Measurements from ENCODE around the gene SLC37A3.
"Not testable (repeated sequence)": the region's sequence is repeated elsewhere in the genome, so short reads cannot be mapped to it uniquely, and the experiment has no call there.

The SLC37A3 gene

GRCh38 chr7:140397784-140398750 lies at the start of gene SLC37A3:
SLC37A3 (minus strand) TSS chr7:140398530; CDS start chr7:140382526, 16,004 bp downstream.
- DNase-seq (ENCODE audit: low read depth), result peak; percentile 82

- DNase-seq (ENCODE audit: low read depth), result no peak
Measured at GRCh38 chr7:140447841-140448240, 49.5 kb upstream of the SLC37A3 start.

GRCh38 chr7:140446467-140446866 lies 48.1 kb upstream of the SLC37A3 start:
- no peak for DNase-seq (ENCODE audit: low read depth)

- DNase-seq (ENCODE audit: low read depth), result no peak
Measured at GRCh38 chr7:140441519-140441918, 43.2 kb upstream of the SLC37A3 start.

- no peak for DNase-seq (ENCODE audit: low read depth)
Measured at GRCh38 chr7:140440593-140440992, 42.3 kb upstream of the SLC37A3 start.

GRCh38 chr7:140439359-140439758 lies 41.0 kb upstream of the SLC37A3 start:
- DNase-seq (ENCODE audit: low read depth), result no peak

- no peak for DNase-seq (ENCODE audit: low read depth)
Measured at GRCh38 chr7:140435252-140435895, 37.0 kb upstream of the SLC37A3 start.

GRCh38 chr7:140433396-140433795 lies 35.1 kb upstream of the SLC37A3 start:
- DNase-seq (ENCODE audit: low read depth), result no peak

- DNase-seq (ENCODE audit: low read depth), result no peak
Measured at GRCh38 chr7:140426130-140426529, 27.8 kb upstream of the SLC37A3 start.

GRCh38 chr7:140425718-140426117 lies 27.4 kb upstream of the SLC37A3 start:
- DNase-seq (ENCODE audit: low read depth), result no peak

GRCh38 chr7:140423501-140423900 lies 25.2 kb upstream of the SLC37A3 start:
- no peak for DNase-seq (ENCODE audit: low read depth)

GRCh38 chr7:140421521-140421920 lies 23.2 kb upstream of the SLC37A3 start:
- no peak for DNase-seq (ENCODE audit: low read depth)

- no peak for DNase-seq (ENCODE audit: low read depth)
Measured at GRCh38 chr7:140418653-140419052, 20.3 kb upstream of the SLC37A3 start.

GRCh38 chr7:140418156-140418472 lies 19.8 kb upstream of the SLC37A3 start:
- DNase-seq (ENCODE audit: low read depth), result not testable (repeated sequence)

GRCh38 chr7:140417456-140418155 lies 19.3 kb upstream of the SLC37A3 start:
- DNase-seq (ENCODE audit: low read depth), result no peak

GRCh38 chr7:140416560-140416959 lies 18.2 kb upstream of the SLC37A3 start:
- DNase-seq (ENCODE audit: low read depth), result no peak

- DNase-seq (ENCODE audit: low read depth), result not testable (repeated sequence)
Measured at GRCh38 chr7:140415816-140416215, 17.5 kb upstream of the SLC37A3 start.

- no peak for DNase-seq (ENCODE audit: low read depth)
Measured at GRCh38 chr7:140415361-140415760, 17.0 kb upstream of the SLC37A3 start.

GRCh38 chr7:140404565-140405065 lies 6.3 kb upstream of the SLC37A3 start:
- no peak for DNase-seq (ENCODE audit: low read depth)

GRCh38 chr7:140403878-140404564 lies 5.7 kb upstream of the SLC37A3 start, which contains the start of gene RAB19:
RAB19 (plus strand) TSS chr7:140404058; CDS start chr7:140407647, 3,589 bp downstream.
- peak; percentile 23 for DNase-seq (ENCODE audit: low read depth)

- DNase-seq (ENCODE audit: low read depth), result no peak
Measured at GRCh38 chr7:140402178-140402835, 4.0 kb upstream of the SLC37A3 start.
